GM12878 (cell line): ENCODE results near the gene NODAL. TPM values are rescaled to one million over a fixed set of nuclear protein-coding genes. Genes with fewer than 3 reads are reported as not detected.
"Not testable (repeated sequence)": the region's sequence is repeated elsewhere in the genome, so short reads cannot be mapped to it uniquely, and the experiment has no call there.

Experiments used
- ATAC-seq: fragments of 200-7000 bp; cut with Tn5 transposase; 3 replicates; pipeline ENCODE4 v1.9.1; 2020; ENCODE audit warnings: mild to moderate bottlenecking, moderate library complexity
- BruUV-seq: library from RNA; stranded (reverse); fragments of 400-500 nt; replicated peaks from 2 replicates; lab custom pipeline; 2021; lab: Mats Ljungman, UMichigan
- CTCF ChIA-PET: fragments of 300-600 bp; sonication (Branson Sonifier 250); formaldehyde crosslinking; extraction: SDS; loops from one replicate; lab custom pipeline; 2021; ENCODE audit warnings: inconsistent platforms; lab: Yijun Ruan, JAX
- POLR2A ChIA-PET: fragments of 350-600 bp; formaldehyde crosslinking; extraction: SDS; loops from one replicate; lab custom pipeline; 2021; ENCODE audit warnings: inconsistent platforms; lab: Charles Lee
- RAD21 ChIA-PET: fragments of 300-600 bp; sonication (Branson Sonifier 250); formaldehyde crosslinking; loops from one replicate; lab custom pipeline; 2023; ENCODE audit warnings: antibody characterized with exemption; ENCODE audit not compliant: unreplicated experiment; lab: Charles Lee
- SMC1A ChIA-PET: fragments of 300-600 bp; sonication (Branson Sonifier 250); formaldehyde crosslinking; loops from one replicate; lab custom pipeline; 2023; ENCODE audit not compliant: unreplicated experiment, uncharacterized antibody; lab: Charles Lee
- DNase-seq: peaks from one replicate; pipeline ENCODE4 v3.0.0-alpha.2; 2011; ENCODE audit warnings: low read depth, low spot score
- FAIRE-seq: peaks from 3 replicates; lab custom pipeline; 2011; peaks lifted over from hg19 to GRCh38; lab: Jason Lieb, UNC
- H2AFZ ChIP-seq: 2 replicates; pipeline ENCODE4 v1.6.0; 2011; ENCODE audit warnings: low read depth, low read length, control low read depth; ENCODE audit not compliant: control insufficient read depth
- H3K27ac ChIP-seq: 2 replicates; pipeline ENCODE4 v1.5.1; 2011; ENCODE audit warnings: control low read depth; ENCODE audit not compliant: control insufficient read depth, insufficient read depth
- H3K27me3 ChIP-seq, 2 experiments: replicated peaks in 1 of 2; 2 replicates each; pipeline versions ENCODE4 v1.6.0 to v1.6.1; 2011; ENCODE audit warnings: low read length in 1 of 2; ENCODE audit not compliant: control insufficient read depth in 2 of 2, insufficient read depth in 2 of 2
- H3K36me3 ChIP-seq, 2 experiments: 2 replicates each; pipeline ENCODE4 v1.5.1; 2011; ENCODE audit warnings: low read length in 1 of 2; ENCODE audit not compliant: control insufficient read depth in 2 of 2, insufficient read depth in 2 of 2
- H3K4me1 ChIP-seq: 2 replicates; pipeline ENCODE4 v1.6.1; 2011; ENCODE audit warnings: mild to moderate bottlenecking, low read length, moderate library complexity, mixed read lengths; ENCODE audit not compliant: control insufficient read depth, insufficient read depth
- H3K4me2 ChIP-seq: 2 replicates; pipeline ENCODE4 v1.6.0; 2011; ENCODE audit warnings: control low read depth; ENCODE audit not compliant: control insufficient read depth, insufficient read depth
- H3K4me3 ChIP-seq: fragments of 200-600 bp; sonication (generic); 2 replicates; pipeline ENCODE4 v1.5.1; 2016
- H3K79me2 ChIP-seq: 2 replicates; pipeline ENCODE4 v1.6.0; 2011; ENCODE audit warnings: low read length; ENCODE audit not compliant: control insufficient read depth, insufficient read depth
- H3K9ac ChIP-seq: 2 replicates; pipeline ENCODE4 v1.8.0; 2011; ENCODE audit warnings: low read length, control low read depth, mixed read lengths; ENCODE audit not compliant: control insufficient read depth, insufficient read depth
- H3K9me3 ChIP-seq: replicated peaks from 3 replicates; pipeline ENCODE4 v1.5.1; 2011; ENCODE audit warnings: mild to moderate bottlenecking, low read length; ENCODE audit not compliant: control insufficient read depth, insufficient read depth
- H4K20me1 ChIP-seq: 2 replicates; pipeline ENCODE4 v1.6.0; 2011; ENCODE audit not compliant: control insufficient read depth, insufficient read depth
- BCL11A ChIP-seq: IDR thresholded peaks from 2 replicates; pipeline ENCODE4 v1.6.1; 2011; ENCODE audit warnings: low read depth, low read length
- CREM ChIP-seq: IDR thresholded peaks from 2 replicates; pipeline ENCODE4 v1.6.1; 2014; ENCODE audit warnings: antibody characterized with exemption, low read depth
- DPF2 ChIP-seq: fragments of 450-650 bp; IDR thresholded peaks from 2 replicates; pipeline ENCODE4 v1.6.1; 2017; ENCODE audit warnings: mild to moderate bottlenecking
- LARP7 ChIP-seq: fragments of 450-650 bp; IDR thresholded peaks from 2 replicates; pipeline ENCODE4 v1.6.1; 2017; ENCODE audit warnings: mild to moderate bottlenecking
- MEF2A ChIP-seq: IDR thresholded peaks from 2 replicates; pipeline ENCODE4 v1.6.1; 2011; ENCODE audit warnings: low read depth, mild to moderate bottlenecking, low read length, moderate library complexity; ENCODE audit not compliant: insufficient read depth
- NFYB ChIP-seq: IDR thresholded peaks from 2 replicates; pipeline ENCODE4 v1.6.1; 2011; ENCODE audit warnings: low read depth, mild to moderate bottlenecking, low read length, improper control_type of control experiment, moderate library complexity; ENCODE audit not compliant: insufficient read depth
- YY1 ChIP-seq: IDR thresholded peaks from 2 replicates; pipeline ENCODE4 v1.6.1; 2011; ENCODE audit warnings: low read depth, mild to moderate bottlenecking, low read length
- WGBS: methylation state at CpG from one replicate; pipeline ENCODE4 v1.1.6; 2016; ENCODE audit warnings: low lambda C conversion rate; ENCODE audit not compliant: insufficient replicate concordance, insufficient coverage; ENCODE audit errors: missing lambda C conversion rate; 5-methylcytosine and 5-hydroxymethylcytosine counted together
- in situ Hi-C: fragments of 300-500 bp; cut with MboI; formaldehyde crosslinking; loops from 9 replicates; pipeline ENCODE4 v1.14.3; 2018; ENCODE audit warnings: mixed read lengths
- intact Hi-C: fragments of 100-400 bp; cut with micrococcal nuclease; formaldehyde crosslinking; loops from one replicate; pipeline ENCODE4 v1.14.2; 2022; ENCODE audit not compliant: unreplicated experiment
- polyA plus RNA-seq, 11 experiments: library from polyadenylated mRNA; depleted of rRNA in 4 of 11; unstranded in 6 of 11; stranded (reverse) in 5 of 11; fragments of >200 nt; fragmentation: Nextera tagmentation in 4 of 11; fragmentation: Illumina TruSeq in 1 of 11; extraction: Ambion mirVana in 4 of 11; extraction: Trizol in 1 of 11; gene quantifications; 1 replicate in 1 of 11; 2 replicates in 10 of 11; pipeline versions ENCODE4 v1.2.1 to v1.2.3, GENCODE V29; 2011 to 2016; ENCODE audit warnings: inconsistent platforms in 2 of 11, missing spikeins in 2 of 11, low read depth in 1 of 11
- total RNA-seq, 4 experiments: library from RNA; depleted of rRNA in 3 of 4; stranded (reverse); fragments of >200 nt in 3 of 4; fragmentation: Illumina TruSeq in 1 of 4; extraction: Trizol in 1 of 4; gene quantifications; 2 replicates each; pipeline versions ENCODE4 v1.2.1 to v1.2.3, GENCODE V29; 2013 to 2021
- TF ChIP-seq, protein P1 (sequence below): fragments of 450-650 bp; IDR thresholded peaks from 2 replicates; pipeline ENCODE4 v1.6.1; 2017; ENCODE audit warnings: mild to moderate bottlenecking, moderate library complexity

The NODAL gene
- total and polyA plus RNA-seq, 10 of the 15 experiments (the other 5 are each of a cell fraction or from before 2014, with no cell fraction given) = not detected

- CTCF ChIA-PET = interaction anchor here (1.9 kb wide), 1 partner anchor 10 kb away, joined by 4 read pairs; no protein-coding TSS in a partner anchor
These were observed 46.3 kb upstream of the NODAL start for GRCh38 chr10:70487824-70488223.

GRCh38 chr10:70483872-70484271, 42.4 kb upstream of the NODAL start:
- intact Hi-C loops, H3K4me3 ChIP-seq, H2AFZ ChIP-seq, H3K4me2 ChIP-seq, H3K9ac ChIP-seq, H3K36me3 ChIP-seq, H3K9me3 ChIP-seq, in situ Hi-C loops, H3K27ac ChIP-seq, FAIRE-seq, BruUV-seq, POLR2A ChIA-PET, DNase-seq, H4K20me1 ChIP-seq, ATAC-seq, H3K27me3 ChIP-seq: not testable (repeated sequence)
- H3K79me2 ChIP-seq = peaks cover 25% of the 10 kb centered on the region
- ChIA-PET RAD21 (interaction anchor here (1.0 to 1.3 kb wide), 2 partner anchors 11 to 80 kb away, joined by 4 read pairs; partner anchors contain the start of gene EIF4EBP2), SMC1A (interaction anchor here (0.9 to 2.1 kb wide), 3 partner anchors 11 to 46 kb away, joined by 3 to 7 read pairs (median 3); no protein-coding TSS in a partner anchor), CTCF (interaction anchor here (0.7 kb wide), 1 partner anchor 10 kb away, joined by 3 read pairs; no protein-coding TSS in a partner anchor)
- H3K4me1 ChIP-seq = peaks cover 25% of the 10 kb centered on the region
- WGBS = 69% methylated on average over 6 of the region's 6 CpGs

More at GRCh38 chr10:70487824-70488223, 46.3 kb upstream of the NODAL start:
- ChIA-PET RAD21 (no interaction called here), POLR2A (interaction anchor here (0.5 kb wide), 1 partner anchor 223 kb away, joined by 3 read pairs; no protein-coding TSS in a partner anchor), SMC1A (interaction anchor here (1.5 kb wide), 1 partner anchor 12 kb away, joined by 5 read pairs; no protein-coding TSS in a partner anchor)
- Histone ChIP-seq H3K27me3 (no peaks in the 10 kb centered on the region), H3K4me1 (peaks cover 30% of the 10 kb centered on the region), H3K4me3 (no peak overlapping the region), H3K9ac (no peak overlapping the region), H4K20me1 (no peaks in the 10 kb centered on the region), H3K27ac (no peak overlapping the region), H3K79me2 (peaks cover 10% of the 10 kb centered on the region), H3K4me2 (no peak overlapping the region), H3K9me3 (no peaks in the 10 kb centered on the region)
- DNase-seq = no peak
- no TSS peak for BruUV-seq
- WGBS = 51% methylated on average over 3 of the region's 3 CpGs
- FAIRE-seq = no peak
- no peak for ATAC-seq
- intact Hi-C loops = no loop called here
- no peak for TF ChIP-seq MEF2A
- TF ChIP-seq YY1 = no peak
- TF ChIP-seq NFYB = no peak
- TF ChIP-seq LARP7 = no peak
- TF ChIP-seq BCL11A = no peak
- no peak for TF ChIP-seq DPF2
- TF ChIP-seq, protein P1, sequence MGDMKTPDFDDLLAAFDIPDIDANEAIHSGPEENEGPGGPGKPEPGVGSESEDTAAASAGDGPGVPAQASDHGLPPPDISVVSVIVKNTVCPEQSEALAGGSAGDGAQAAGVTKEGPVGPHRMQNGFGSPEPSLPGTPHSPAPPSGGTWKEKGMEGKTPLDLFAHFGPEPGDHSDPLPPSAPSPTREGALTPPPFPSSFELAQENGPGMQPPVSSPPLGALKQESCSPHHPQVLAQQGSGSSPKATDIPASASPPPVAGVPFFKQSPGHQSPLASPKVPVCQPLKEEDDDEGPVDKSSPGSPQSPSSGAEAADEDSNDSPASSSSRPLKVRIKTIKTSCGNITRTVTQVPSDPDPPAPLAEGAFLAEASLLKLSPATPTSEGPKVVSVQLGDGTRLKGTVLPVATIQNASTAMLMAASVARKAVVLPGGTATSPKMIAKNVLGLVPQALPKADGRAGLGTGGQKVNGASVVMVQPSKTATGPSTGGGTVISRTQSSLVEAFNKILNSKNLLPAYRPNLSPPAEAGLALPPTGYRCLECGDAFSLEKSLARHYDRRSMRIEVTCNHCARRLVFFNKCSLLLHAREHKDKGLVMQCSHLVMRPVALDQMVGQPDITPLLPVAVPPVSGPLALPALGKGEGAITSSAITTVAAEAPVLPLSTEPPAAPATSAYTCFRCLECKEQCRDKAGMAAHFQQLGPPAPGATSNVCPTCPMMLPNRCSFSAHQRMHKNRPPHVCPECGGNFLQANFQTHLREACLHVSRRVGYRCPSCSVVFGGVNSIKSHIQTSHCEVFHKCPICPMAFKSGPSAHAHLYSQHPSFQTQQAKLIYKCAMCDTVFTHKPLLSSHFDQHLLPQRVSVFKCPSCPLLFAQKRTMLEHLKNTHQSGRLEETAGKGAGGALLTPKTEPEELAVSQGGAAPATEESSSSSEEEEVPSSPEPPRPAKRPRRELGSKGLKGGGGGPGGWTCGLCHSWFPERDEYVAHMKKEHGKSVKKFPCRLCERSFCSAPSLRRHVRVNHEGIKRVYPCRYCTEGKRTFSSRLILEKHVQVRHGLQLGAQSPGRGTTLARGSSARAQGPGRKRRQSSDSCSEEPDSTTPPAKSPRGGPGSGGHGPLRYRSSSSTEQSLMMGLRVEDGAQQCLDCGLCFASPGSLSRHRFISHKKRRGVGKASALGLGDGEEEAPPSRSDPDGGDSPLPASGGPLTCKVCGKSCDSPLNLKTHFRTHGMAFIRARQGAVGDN = no peak
- TF ChIP-seq CREM = no peak
- TF ChIP-seq, all 136 proteins: peak for 0
- Histone ChIP-seq H2AFZ (no peak overlapping the region), H3K36me3 (no peaks in the 10 kb centered on the region; a peak in 1 of 4 replicates)
- in situ Hi-C loops = no loop called here
